Measurements from ENCODE around the gene TNNT2. TPM values are rescaled to one million over a fixed set of nuclear protein-coding genes. Genes with fewer than 3 reads are reported as not detected.

Gene TNNT2
- total and polyA plus RNA-seq, 4 donors, result 0.17 to 0.28 (median 0.25) TPM; not detected in 1

DNA sequence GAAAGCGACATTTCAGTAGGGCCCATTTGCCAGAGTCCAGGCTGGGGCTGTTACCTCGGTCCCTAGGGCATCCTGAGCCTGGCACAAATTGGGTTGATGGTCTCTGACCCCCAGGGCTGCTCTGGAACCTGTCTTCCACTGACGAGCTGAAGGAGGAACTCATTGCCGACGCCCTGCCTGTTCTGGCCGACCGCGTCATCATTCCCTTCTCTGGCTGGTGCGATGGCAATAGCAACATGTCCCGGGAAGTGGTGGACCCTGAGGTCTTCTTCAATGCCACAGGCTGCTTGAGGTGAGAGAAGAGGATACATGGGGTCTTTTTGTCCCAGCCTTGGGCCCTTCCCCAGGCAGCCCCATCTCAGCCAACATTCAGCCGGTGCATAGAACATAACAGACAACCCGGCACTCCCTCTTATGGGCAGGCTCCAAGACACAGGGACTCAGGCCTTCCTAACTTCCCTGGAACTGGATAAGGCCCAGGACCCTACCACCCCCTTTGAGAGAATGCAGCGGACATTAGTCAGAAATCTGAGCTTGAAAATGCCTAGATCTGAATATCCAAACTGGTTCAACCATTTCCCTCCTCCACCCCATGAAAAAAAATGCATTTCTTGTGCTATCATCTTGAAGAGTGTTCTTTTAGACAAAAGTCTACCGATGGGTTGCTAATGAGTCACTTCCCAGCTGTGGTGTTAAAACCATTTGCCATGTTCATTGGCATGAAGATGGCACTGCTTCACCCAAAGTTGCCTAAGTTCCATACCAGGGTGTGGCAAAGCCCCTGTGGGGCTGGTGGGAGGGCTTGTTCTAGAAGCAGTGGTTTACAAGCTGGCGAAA, 58.8 kb downstream of the TNNT2 start:
- DNase-seq (ENCODE audit: low spot score), result no peak
- no peaks in the 10 kb centered on the region for H3K4me1 ChIP-seq (ENCODE audit: control insufficient read depth in 4 of 4, insufficient read depth in 4 of 4, low read length in 3 of 4)
- no peaks in the 10 kb centered on the region for H3K36me3 ChIP-seq (ENCODE audit: control insufficient read depth in 4 of 4, insufficient read depth in 3 of 4, low read depth in 1 of 4, low read length in 3 of 4)
- H3K9ac ChIP-seq (ENCODE audit: low read depth in 1 of 2, low read length in 2 of 2), result no peak overlapping the region
- TF ChIP-seq HNF4G (IDR thresholded peaks at IDR 0.05) (no peak), RAD21 (IDR thresholded peaks at IDR 0.05) (no peak)
- 87% methylated on average over 15 of the region's 15 CpGs for WGBS
- no peak overlapping the region for H3K27ac ChIP-seq (ENCODE audit: low read depth in 1 of 2, low read length in 2 of 2)
- H3K27me3 ChIP-seq (ENCODE audit: control insufficient read depth in 4 of 4, insufficient read depth in 4 of 4, low read length in 3 of 4), result no peaks in the 10 kb centered on the region
- H3K4me3 ChIP-seq (ENCODE audit: low read depth in 1 of 3, low read length in 3 of 3), result no peak overlapping the region
- no peaks in the 10 kb centered on the region for H3K9me3 ChIP-seq (ENCODE audit: control insufficient read depth in 4 of 4, low read length in 3 of 4)

DNA sequence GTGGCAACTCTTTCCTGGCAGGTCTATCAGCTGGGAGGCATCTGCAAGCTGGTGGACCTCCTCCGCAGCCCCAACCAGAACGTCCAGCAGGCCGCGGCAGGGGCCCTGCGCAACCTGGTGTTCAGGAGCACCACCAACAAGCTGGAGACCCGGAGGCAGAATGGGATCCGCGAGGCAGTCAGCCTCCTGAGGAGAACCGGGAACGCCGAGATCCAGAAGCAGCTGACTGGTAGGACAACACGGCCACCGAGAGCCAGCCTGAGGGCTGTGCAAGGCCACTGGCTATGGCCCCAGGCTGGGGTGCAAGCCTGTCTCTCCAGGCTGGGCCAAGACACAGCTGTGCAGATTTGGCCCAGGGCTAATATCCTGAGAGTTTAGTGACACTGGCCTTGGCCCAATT, 59.9 kb downstream of the TNNT2 start:
- Histone ChIP-seq H3K36me3 (ENCODE audit: control insufficient read depth in 4 of 4, insufficient read depth in 3 of 4, low read depth in 1 of 4, low read length in 3 of 4) (no peaks in the 10 kb centered on the region), H3K9me3 (ENCODE audit: control insufficient read depth in 4 of 4, low read length in 3 of 4) (no peaks in the 10 kb centered on the region), H3K27me3 (ENCODE audit: control insufficient read depth in 4 of 4, insufficient read depth in 4 of 4, low read length in 3 of 4) (no peaks in the 10 kb centered on the region), H3K27ac (ENCODE audit: low read depth in 1 of 2, low read length in 2 of 2) (no peak overlapping the region), H3K9ac (ENCODE audit: low read depth in 1 of 2, low read length in 2 of 2) (no peak overlapping the region), H3K4me1 (ENCODE audit: control insufficient read depth in 4 of 4, insufficient read depth in 4 of 4, low read length in 3 of 4) (no peaks in the 10 kb centered on the region), H3K4me3 (ENCODE audit: low read depth in 1 of 3, low read length in 3 of 3) (no peak overlapping the region)
- WGBS, result 93% methylated on average over 13 of the region's 13 CpGs
- no peak for TF ChIP-seq SP1 (IDR thresholded peaks at IDR 0.05)
- TF ChIP-seq, protein P1, sequence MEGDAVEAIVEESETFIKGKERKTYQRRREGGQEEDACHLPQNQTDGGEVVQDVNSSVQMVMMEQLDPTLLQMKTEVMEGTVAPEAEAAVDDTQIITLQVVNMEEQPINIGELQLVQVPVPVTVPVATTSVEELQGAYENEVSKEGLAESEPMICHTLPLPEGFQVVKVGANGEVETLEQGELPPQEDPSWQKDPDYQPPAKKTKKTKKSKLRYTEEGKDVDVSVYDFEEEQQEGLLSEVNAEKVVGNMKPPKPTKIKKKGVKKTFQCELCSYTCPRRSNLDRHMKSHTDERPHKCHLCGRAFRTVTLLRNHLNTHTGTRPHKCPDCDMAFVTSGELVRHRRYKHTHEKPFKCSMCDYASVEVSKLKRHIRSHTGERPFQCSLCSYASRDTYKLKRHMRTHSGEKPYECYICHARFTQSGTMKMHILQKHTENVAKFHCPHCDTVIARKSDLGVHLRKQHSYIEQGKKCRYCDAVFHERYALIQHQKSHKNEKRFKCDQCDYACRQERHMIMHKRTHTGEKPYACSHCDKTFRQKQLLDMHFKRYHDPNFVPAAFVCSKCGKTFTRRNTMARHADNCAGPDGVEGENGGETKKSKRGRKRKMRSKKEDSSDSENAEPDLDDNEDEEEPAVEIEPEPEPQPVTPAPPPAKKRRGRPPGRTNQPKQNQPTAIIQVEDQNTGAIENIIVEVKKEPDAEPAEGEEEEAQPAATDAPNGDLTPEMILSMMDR (IDR thresholded peaks at IDR 0.05; ENCODE audit: low read depth, low read length, missing input control), result no peak
- no peak for TF ChIP-seq RAD21 (IDR thresholded peaks at IDR 0.05)
- TF ChIP-seq TAF1 (conservative IDR thresholded peaks at IDR 0.05), result no peak
- TF ChIP-seq HNF4G (IDR thresholded peaks at IDR 0.05), result no peak
- TF ChIP-seq EGR1 (IDR thresholded peaks at IDR 0.05; ENCODE audit: low read depth in 2 of 2), result no peak
- no peak for TF ChIP-seq JUND (IDR thresholded peaks at IDR 0.05)
- no peak for TF ChIP-seq NR2F2 (IDR thresholded peaks at IDR 0.05)
- TF ChIP-seq, protein P2, sequence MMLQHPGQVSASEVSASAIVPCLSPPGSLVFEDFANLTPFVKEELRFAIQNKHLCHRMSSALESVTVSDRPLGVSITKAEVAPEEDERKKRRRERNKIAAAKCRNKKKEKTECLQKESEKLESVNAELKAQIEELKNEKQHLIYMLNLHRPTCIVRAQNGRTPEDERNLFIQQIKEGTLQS (IDR thresholded peaks at IDR 0.05), result no peak
- no peak for TF ChIP-seq HNF4A (conservative IDR thresholded peaks at IDR 0.05)
- TF ChIP-seq, protein P3, sequence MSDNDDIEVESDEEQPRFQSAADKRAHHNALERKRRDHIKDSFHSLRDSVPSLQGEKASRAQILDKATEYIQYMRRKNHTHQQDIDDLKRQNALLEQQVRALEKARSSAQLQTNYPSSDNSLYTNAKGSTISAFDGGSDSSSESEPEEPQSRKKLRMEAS (IDR thresholded peaks at IDR 0.05), result no peak
- TF ChIP-seq, protein P4, sequence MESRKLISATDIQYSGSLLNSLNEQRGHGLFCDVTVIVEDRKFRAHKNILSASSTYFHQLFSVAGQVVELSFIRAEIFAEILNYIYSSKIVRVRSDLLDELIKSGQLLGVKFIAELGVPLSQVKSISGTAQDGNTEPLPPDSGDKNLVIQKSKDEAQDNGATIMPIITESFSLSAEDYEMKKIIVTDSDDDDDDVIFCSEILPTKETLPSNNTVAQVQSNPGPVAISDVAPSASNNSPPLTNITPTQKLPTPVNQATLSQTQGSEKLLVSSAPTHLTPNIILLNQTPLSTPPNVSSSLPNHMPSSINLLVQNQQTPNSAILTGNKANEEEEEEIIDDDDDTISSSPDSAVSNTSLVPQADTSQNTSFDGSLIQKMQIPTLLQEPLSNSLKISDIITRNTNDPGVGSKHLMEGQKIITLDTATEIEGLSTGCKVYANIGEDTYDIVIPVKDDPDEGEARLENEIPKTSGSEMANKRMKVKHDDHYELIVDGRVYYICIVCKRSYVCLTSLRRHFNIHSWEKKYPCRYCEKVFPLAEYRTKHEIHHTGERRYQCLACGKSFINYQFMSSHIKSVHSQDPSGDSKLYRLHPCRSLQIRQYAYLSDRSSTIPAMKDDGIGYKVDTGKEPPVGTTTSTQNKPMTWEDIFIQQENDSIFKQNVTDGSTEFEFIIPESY (IDR thresholded peaks at IDR 0.05), result no peak
- no peak for TF ChIP-seq FOXA2 (IDR thresholded peaks at IDR 0.05)
- no peak for TF ChIP-seq YY1 (IDR thresholded peaks at IDR 0.05)
- no peak for TF ChIP-seq GABPA (IDR thresholded peaks at IDR 0.05 in 1 of 2, conservative IDR thresholded peaks at IDR 0.05 in 1 of 2)
- no peak for TF ChIP-seq RXRA (IDR thresholded peaks at IDR 0.05)
- no peak for TF ChIP-seq FOXA1 (IDR thresholded peaks at IDR 0.05)
- TF ChIP-seq, protein P5, sequence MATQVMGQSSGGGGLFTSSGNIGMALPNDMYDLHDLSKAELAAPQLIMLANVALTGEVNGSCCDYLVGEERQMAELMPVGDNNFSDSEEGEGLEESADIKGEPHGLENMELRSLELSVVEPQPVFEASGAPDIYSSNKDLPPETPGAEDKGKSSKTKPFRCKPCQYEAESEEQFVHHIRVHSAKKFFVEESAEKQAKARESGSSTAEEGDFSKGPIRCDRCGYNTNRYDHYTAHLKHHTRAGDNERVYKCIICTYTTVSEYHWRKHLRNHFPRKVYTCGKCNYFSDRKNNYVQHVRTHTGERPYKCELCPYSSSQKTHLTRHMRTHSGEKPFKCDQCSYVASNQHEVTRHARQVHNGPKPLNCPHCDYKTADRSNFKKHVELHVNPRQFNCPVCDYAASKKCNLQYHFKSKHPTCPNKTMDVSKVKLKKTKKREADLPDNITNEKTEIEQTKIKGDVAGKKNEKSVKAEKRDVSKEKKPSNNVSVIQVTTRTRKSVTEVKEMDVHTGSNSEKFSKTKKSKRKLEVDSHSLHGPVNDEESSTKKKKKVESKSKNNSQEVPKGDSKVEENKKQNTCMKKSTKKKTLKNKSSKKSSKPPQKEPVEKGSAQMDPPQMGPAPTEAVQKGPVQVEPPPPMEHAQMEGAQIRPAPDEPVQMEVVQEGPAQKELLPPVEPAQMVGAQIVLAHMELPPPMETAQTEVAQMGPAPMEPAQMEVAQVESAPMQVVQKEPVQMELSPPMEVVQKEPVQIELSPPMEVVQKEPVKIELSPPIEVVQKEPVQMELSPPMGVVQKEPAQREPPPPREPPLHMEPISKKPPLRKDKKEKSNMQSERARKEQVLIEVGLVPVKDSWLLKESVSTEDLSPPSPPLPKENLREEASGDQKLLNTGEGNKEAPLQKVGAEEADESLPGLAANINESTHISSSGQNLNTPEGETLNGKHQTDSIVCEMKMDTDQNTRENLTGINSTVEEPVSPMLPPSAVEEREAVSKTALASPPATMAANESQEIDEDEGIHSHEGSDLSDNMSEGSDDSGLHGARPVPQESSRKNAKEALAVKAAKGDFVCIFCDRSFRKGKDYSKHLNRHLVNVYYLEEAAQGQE (IDR thresholded peaks at IDR 0.05), result no peak
- no peak for DNase-seq (ENCODE audit: low spot score)
